T-helper 22 cell (primary cell): ENCODE data around the gene RAP2B.

Experiments
- DNase-seq: peaks from one replicate; pipeline ENCODE4 v3.0.0-alpha.2; 2020; ENCODE audit warnings: low read depth

The RAP2B gene

GRCh38 chr3:153160451-153161137 is 1.4 kb upstream of the RAP2B start:
- peak; percentile 75 for DNase-seq

GRCh38 chr3:153161138-153161713 is 800 bp upstream of the RAP2B start:
- peak; percentile 87 for DNase-seq

DNA sequence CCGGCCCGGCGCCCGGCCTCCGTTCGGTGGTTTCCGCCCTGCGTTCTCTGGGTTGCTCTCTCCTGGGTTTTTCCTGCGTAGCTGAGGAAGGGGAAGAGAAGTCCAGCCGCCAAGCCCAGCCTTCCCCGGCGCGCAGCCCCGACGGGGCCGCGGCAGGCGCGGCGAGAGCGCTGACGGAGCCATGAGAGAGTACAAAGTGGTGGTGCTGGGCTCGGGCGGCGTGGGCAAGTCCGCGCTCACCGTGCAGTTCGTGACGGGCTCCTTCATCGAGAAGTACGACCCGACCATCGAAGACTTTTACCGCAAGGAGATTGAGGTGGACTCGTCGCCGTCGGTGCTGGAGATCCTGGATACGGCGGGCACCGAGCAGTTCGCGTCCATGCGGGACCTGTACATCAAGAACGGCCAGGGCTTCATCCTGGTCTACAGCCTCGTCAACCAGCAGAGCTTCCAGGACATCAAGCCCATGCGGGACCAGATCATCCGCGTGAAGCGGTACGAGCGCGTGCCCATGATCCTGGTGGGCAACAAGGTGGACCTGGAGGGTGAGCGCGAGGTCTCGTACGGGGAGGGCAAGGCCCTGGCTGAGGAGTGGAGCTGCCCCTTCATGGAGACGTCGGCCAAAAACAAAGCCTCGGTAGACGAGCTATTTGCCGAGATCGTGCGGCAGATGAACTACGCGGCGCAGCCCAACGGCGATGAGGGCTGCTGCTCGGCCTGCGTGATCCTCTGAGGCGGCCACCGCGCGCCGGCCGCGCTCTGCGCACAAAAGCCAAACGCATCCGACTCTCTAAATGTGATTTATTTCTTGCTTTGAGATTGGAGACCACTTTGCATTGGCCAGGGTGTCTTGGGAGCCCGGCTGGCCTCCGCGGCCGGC is 727 bp downstream of the RAP2B start:
- no peak for DNase-seq

- no peak for DNase-seq
Measured at GRCh38 chr3:153163393-153163724, 1.3 kb downstream of the RAP2B start.

- DNase-seq, result no peak
Measured at GRCh38 chr3:153163756-153164550, 1.9 kb downstream of the RAP2B start.

- no peak for DNase-seq
Measured at GRCh38 chr3:153165261-153165681, 3.2 kb downstream of the RAP2B start.

GRCh38 chr3:153166206-153166605 is 4.2 kb downstream of the RAP2B start:
- peak; percentile 13 for DNase-seq

DNA sequence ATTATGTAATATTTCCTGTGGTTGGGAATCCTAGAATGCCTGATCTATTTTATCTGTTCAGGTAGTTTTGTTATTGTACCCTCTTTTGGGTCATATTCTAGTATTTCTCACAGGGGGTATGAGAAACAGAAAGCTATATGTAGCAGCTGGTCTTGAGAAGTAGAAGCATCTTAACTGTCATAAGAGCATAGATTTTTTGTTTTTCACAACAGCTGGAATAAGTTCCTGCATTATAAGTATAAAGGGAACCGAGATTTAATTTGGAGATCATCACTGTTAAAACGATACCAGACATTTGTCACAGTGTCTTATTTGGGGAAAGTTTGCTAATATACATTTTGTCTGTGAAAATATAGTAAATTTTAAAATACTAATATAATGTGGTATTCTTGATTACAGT is 4.8 kb downstream of the RAP2B start:
- DNase-seq, result no peak

- DNase-seq, result no peak
Measured at GRCh38 chr3:153169793-153170383, 7.9 kb downstream of the RAP2B start.

DNA sequence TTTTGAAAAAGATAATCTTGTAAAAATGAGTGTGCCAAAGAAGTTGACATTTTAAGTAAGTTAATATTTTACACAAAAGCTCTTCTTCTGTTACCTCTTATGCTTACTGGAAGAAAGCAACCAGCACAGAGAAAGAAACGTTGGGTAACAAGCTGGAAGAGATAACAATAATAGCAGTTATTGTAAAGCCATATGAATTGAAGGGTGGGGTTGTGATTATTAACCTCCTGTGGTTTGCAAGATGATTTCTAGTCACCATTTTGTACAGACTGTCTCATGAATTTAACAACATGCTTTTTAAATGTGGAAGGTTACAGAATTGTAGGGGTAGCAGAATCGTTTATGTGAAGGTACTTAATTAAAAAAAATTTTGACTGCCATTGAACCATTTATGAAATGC is 9.2 kb downstream of the RAP2B start:
- no peak for DNase-seq

DNA sequence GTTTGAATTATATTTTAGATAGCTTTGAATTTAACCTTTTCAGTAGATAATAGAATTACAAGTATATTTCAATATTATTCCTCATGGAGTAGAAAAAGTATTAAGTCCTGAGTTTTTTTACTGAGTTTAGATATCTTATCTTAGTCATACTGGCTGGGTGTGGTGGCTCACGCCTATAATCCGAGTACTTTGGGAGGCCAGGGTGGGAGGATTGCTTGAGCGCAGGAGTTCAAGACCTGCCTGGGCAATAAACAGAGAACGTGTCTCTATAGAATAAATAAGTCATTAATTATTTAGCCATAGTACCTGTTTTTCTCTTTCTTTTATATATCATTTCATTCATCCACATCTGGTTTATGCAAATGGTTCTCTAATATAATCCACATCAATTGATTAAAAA is 9.9 kb downstream of the RAP2B start:
- DNase-seq, result no peak

DNA sequence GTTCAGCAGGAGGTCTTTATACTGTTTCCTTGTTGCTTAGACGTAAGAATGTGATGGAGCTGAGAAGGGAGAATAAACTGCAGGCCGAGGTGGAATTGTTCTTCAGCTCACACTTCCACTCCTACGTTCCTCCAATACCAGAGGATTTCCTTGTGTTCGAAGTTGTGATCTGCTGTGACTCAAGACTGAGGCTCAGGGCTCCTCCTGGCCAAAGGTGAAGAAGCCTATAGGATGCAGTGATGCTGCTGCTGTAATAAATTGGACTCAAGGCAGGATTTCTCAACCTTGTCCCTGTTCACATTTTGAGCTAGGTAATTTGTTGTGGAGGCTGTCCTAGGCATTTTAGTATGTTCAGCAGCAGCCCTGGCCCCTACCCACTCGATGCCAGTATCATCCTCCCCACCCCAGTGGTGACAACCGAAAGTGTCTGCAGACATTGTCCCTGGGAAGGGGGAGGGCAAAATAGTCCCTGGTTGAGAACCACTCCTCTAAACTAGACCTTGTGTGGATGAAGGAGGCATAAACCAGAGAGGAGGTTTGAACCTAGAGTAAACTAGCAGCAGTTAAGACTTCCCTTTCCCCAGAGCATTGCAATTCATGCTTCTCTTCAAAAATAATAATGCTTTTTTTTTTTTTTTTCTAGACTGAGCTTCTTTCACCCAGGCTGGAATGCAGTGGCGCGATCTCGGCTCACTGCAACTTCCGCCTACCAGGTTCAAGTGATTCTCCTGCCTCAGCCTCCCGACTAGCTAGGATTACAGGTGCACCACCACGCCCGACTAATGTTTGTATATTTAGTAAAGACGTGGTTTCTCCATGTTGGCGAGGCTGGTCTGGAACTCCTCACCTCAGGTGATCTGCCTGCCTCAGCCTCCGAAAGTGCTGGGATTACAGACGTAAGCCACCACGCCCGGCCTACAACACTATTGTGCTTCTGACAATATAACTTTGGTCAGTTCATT is 11.1 kb downstream of the RAP2B start:
- DNase-seq, result no peak

- DNase-seq, result no peak
Measured at GRCh38 chr3:153173758-153174516, 11.9 kb downstream of the RAP2B start.

DNA sequence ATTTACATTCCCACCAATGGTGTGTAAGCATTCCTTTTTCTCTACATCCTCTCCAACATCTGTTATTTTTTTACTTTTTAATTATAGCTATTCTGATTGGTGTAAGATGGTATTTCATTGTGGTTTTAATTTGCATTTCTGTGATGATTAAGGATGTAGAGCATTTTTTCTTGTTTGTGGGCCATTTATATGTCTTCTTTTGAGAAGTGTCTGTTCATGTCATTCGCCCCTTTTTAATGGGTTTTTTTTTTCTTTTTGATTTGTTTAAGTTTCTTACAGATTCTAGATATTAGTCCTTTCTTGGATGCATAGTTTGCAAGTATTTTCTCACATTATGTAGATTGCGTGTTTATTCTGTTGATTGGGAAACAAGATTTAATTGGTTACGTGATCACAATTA is 14.2 kb downstream of the RAP2B start:
- no peak for DNase-seq

GRCh38 chr3:153180860-153181372 is 18.9 kb downstream of the RAP2B start:
- no peak for DNase-seq

DNA sequence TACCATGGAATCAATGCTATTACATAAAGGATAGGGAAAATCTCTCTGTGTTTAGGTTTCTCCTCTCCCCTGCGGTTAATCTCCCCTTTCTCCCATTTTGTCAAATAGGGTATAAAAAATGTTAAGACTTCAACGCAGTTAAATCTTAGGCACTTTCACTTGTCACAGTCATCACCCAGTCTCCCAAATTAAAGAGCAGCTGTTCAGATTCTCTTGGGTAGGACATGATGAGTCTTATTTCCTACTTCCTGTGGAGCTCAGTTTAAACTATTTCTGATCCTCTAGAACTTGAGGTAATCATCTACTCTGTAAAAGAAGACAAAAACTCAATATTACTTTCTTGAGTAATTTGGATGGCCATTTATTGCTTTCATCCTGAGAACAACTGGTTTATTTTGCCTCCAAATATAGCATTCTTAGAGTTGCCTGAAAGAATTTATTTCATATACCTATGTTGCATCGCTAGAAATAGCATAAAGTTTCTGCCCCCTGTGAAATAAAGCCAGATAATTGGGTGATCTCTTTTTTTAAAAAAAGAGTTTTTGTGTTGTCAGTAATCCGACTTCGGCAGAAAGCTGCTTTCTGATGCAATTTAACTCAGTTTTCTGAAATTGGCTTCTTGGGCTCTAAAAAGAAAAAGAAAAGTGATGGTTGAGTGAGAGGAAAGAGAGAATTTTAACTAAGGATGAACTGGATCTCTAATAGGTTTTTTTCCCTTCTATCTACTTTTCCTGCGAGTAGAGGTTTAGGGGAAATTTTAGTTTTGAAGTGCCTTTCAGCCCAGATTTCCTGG is 20.7 kb downstream of the RAP2B start:
- no peak for DNase-seq

DNA sequence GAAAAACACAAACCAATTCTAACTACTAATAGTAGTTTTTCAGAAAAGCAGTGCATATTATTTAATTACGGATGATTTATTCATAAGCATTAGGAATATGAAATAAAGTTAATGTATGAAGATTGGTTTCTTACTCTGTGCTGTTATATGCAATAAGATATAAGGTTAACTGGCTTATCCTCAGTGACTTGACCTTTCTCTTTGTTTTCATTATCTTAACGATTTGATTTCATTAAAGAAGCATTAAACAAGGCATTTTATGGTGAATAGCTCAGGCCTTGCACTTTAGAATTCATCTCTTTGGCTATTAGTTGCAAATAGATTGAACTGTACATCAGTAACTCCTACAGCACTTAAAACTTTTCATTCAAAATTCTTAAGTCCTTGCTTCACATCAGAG is 28.9 kb downstream of the RAP2B start:
- no peak for DNase-seq

DNA sequence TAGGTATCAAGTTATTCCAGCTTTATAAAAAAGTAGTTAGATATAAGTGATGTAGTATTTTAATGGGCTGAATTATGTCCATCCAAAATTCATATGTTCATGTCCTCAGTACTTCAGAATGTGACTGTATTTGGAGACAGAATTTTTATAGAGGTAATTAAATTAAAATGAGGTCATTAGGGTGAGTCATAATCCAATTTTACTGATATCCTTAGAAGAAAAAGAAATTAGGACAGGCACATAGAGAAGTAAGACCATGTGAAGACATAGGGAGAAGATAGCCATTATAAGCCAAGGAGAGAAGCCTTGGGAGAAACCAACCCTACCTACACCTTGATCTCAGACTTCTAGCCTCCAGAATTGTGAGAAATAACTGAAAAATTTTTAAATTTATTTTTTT is 30.3 kb downstream of the RAP2B start:
- no peak for DNase-seq
